GM11168 (cell line): ENCODE results near the gene CACNA1A.
"Not testable (repeated sequence)": the region's sequence is repeated elsewhere in the genome, so short reads cannot be mapped to it uniquely, and the experiment has no call there.

ENCODE experiments used
- in situ Hi-C: fragments of 300-500 bp; cut with MboI; formaldehyde crosslinking; loops from one replicate; pipeline ENCODE4 v1.12.0; 2022; ENCODE audit warnings: low sequenced_read_pairs; ENCODE audit not compliant: unreplicated experiment

CACNA1A gene

DNA sequence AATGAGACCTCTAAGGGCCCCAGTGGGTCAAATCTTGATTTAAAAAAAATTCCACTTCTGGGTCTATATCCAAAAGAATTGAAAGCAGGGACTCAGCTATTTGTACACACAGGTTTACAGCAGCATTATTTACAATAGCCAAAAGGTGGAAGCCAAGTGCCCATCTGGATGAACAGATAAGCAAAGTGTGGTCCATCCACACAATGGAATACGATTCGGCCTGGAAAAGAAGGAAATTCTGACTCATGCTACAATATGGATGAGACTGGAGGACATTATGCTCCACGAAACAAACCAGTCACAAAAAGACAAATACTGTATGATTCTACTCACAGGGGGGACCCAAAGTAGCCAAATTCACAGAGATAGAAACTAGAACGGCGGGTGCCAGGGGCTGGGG, 76.7 kb downstream of the CACNA1A start:
- in situ Hi-C loops = no loop called here

DNA sequence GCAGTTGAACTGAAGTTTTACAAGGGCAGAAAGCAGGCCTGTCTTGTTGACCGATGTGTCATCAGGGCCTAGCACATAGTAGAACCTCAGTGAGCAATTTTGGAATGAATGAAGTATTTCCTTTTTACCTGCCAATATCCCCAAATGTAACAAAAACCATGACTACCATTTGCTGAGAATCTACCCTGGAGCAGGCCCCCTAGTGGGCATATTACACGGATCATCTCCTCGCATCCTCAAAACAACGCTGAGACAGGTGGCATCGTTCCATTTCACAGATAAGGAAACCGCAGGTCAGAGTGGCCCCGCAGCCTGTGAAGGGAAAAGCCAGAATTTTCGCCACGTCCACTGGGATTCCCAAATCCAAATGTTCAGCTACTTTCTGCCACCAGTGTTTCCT, 77.9 kb downstream of the CACNA1A start:
- in situ Hi-C loops = no loop called here

DNA sequence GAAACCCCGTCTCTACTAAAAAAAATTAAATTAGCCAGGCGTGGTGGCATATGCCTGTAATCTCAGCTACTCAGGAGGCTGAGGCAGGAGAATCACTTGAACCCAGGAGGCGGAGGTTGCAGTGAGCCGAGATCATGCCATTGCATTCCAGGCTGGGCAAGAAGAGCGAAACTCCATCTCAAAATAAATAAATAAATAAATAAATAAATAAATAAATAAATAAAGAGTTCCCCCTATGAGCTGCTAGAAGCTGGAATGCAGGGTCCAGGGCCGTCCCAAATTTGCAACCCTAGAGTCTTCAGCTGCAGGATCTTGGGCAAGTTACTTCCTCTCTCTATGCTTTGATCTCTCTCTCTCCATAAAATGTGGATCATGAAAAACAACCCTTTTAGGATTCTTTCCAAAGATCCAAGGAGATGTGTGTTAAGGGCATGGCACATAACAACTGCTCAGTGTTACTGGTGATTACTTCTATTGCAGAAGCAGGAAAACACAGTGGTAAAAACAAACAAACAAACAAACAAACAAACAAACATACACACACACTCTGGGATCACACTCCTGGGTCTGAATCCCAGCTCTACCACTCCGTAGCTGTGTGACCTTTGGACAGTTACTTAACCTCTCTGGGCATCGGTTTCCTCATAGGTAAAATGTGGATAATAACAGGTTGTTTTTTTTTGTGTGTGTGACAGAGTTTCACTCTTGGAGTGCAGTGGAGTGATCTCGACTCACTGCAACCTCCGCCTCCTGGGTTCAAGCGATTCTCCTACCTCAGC, 78.8 kb downstream of the CACNA1A start:
- in situ Hi-C loops = no loop called here

DNA sequence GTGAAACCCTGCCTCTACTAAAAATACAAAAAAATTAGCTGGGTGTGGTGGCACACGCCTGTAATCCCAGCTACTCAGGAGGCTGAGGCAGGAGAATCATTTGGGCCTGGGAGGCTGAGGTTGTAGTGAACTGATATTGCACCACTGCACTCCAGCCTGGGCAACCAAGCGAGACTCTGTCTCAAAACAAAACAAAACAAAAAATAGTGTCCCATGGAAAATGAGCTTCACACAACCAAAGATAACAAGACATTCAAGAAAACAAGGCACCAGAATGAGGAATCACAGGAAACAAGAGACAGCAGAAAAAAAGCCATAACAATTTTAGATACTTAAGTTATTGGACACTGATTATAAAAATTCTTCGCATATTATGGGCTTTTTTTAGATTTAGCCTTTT, 80.4 kb downstream of the CACNA1A start:
- in situ Hi-C loops = not testable (repeated sequence)

DNA sequence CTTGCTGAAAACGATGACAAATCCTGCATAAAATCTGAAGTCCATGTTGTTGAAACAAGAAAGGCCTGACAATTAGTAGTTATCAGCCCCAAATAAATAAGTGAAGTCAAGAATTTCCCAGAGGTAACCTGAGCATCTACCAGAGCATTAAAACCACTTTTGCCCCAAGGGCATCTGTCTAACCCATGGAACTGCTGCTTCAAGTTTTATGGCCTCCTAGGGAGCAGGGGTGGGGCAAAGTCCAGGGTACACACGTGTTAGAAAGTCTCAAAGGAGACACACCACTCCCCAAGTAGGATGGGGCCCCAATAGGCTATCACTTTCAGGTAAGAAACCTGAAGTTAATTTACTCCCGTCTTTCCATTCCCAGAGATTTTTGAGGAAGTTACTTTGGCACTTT, 81.1 kb downstream of the CACNA1A start:
- in situ Hi-C loops = no loop called here

DNA sequence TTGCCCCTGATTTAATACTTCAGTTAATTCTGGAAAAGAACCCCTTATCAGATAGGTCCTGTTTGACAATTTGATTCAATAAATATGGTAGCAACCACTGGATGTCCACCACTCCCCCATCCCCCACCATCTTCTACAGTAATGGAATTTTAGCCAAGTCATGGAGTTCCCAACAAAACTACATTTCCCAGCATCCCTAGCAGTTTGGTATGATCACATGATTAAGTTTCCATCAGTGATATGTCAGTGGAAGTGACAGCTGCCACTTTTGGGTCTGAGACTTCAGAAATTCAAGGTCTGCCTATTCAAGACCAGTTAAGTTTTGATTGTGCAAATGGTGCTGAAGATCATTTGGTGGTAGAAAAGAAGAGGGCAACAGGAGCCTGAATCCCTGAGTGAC, 85.5 kb downstream of the CACNA1A start:
- in situ Hi-C loops = loop anchor here (5.0 kb wide), 1 partner anchor 138 kb away; no protein-coding TSS in a partner anchor

DNA sequence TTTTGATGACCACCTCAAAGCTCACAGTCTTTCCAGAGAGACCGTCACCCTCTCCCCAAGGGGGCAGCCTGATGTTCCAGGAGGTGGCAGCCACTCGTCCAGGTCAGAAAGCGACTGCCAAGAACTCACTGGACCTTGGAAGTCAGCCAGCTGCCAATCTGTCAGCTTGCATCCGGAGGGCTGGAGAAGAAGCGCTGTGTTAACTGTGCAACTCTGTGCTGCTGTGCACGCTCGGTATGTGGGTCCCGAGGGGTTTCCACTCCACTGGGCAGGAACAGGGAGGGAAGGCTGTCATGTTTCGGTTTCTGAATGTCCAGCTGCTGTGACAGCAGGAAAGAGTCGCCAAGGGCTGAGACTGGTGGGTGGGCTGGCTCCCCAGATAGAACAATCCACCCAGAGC, 89.2 kb downstream of the CACNA1A start:
- in situ Hi-C loops = no loop called here

DNA sequence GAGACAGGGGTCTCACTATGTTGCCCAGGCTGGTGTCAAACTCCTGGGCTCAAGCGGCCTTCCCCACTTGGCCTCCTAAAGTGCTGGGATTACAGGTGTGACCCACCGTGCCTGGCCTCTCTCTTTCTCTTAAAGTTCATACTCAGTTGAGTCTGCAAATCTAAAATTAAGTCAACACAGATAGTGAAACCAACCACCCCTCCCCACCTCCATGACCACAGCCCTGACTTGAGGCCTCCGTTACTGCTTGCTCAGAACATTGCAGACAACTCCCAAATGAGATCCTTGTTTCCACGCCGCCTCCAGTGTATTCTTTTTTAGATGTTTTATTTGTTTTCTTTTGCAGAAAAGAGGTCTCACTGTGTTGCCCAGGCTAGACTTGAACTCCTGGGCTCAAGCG, 94.4 kb downstream of the CACNA1A start:
- in situ Hi-C loops = no loop called here

DNA sequence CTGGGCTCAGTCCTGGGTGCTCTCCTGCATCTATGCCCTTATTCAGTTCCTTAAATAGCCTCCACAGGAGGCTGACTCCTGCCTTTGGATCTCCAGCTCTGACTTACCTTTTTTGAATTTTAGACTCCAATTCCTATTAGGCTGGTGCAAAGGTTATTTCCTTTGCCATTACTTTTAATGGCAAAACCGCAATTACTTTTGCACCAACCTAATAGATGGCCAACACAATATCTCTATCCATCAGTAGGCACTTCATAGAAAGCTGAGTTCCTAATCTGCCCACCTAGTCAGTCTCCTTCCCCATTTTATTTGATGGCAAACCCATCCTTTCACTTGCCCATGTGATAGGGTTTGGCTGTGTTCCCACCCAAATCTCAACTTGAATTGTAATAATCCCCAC, 95.3 kb downstream of the CACNA1A start:
- in situ Hi-C loops = no loop called here

DNA sequence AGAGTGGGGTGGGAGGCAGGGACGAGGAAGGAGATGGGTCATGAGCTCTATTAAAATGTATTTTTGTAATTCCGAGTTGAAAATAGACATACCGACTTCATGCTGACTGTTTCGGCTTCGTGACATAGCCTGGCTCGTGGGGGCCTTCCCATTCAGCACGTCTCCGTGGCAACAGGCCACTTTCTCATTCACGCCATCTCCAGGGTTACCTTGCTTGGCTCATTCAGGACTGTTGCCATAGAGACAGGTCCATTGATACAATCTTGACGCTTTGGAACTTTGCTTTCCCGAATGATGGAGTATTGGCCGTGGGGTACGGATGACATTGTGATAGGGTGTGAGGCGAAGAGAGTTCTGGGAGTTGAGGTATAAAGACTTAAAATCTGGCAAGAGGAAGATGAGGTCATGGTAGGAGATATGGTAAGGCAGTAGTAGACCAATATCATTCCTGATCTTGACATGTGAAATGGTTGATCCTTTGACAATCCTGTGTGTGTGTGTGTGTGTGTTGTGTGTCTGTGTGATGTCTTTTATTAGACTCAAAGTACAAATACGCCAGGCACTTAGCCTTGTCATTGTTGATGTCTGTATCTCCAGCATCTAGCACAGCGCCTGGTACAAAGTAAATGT, 97.3 kb downstream of the CACNA1A start:
- in situ Hi-C loops = no loop called here

DNA sequence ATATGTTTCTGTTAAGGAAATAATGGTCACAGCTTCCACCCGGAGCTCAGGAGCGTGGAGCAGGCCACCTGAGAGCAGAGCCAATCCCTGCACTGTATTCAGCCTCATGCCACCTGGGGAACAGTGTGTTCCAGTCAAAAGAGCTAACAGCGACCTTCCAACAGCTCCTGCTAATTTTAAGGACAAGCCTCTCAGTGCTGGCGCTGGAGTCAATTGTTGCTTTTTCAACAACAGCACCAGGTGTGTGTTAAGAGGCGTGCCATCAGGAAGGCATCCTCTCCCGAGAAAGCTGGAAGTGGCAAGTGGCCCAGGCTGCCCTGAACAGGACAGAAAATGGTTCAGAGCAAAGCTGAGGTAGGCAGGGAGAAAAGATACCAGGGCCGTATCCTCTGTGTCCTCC, 102.0 kb downstream of the CACNA1A start:
- in situ Hi-C loops = no loop called here

DNA sequence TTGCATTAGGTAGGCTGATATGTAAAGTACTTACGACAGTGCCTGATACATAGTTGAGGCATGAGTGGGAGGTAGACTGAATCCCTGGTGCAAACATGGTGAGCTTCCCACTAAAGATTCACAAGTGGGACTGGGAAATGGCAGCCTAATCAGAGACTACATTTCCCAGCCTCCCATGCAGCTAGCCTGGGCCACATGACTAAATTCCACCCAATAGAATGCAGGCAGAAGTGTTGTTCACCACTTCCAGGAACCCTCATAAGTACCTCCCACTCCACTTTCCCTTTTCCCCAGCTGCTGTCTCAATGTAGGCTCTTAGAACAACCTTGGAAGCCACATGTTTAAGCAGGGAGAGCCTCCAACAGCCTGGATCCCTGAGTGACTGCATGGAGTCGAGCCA, 104.9 kb downstream of the CACNA1A start:
- in situ Hi-C loops = no loop called here

DNA sequence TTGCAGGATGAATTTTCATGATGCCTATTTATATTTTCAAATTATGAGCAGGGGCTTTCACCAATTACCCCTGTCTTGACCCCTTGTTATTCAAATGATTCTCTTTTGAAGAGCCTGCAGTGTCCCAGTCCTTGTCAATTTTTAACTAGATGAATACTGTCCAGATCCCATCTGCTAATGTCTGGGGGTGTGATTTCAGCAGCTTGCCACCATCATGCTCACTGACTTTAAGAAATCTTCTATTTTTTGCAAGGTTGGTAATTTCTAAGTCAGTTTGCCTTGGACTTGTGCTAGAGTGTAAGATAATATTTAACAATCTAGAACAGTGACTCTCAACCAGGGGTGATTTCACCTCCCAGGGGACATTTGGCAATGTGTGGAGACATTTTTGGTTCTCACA, 106.0 kb downstream of the CACNA1A start:
- in situ Hi-C loops = no loop called here

DNA sequence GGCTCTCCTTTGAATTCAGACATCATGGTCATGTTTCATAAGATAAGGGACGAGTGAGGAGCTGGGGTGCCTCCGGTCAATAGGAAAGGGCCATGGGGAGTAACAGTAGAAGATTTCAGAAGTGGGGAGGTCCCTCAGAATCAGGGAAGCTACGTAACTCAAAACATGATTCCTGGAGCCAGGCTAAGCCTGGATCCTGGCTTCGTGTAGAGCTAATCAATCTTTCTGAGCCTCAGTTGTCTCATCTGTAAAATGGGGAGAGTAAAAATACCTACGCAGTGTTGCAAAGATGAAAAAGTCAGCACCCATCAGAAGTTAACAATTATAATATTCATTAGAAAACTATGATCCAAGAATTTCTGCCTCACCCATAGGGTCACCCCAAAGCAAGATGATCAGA, 106.5 kb downstream of the CACNA1A start:
- in situ Hi-C loops = no loop called here

DNA sequence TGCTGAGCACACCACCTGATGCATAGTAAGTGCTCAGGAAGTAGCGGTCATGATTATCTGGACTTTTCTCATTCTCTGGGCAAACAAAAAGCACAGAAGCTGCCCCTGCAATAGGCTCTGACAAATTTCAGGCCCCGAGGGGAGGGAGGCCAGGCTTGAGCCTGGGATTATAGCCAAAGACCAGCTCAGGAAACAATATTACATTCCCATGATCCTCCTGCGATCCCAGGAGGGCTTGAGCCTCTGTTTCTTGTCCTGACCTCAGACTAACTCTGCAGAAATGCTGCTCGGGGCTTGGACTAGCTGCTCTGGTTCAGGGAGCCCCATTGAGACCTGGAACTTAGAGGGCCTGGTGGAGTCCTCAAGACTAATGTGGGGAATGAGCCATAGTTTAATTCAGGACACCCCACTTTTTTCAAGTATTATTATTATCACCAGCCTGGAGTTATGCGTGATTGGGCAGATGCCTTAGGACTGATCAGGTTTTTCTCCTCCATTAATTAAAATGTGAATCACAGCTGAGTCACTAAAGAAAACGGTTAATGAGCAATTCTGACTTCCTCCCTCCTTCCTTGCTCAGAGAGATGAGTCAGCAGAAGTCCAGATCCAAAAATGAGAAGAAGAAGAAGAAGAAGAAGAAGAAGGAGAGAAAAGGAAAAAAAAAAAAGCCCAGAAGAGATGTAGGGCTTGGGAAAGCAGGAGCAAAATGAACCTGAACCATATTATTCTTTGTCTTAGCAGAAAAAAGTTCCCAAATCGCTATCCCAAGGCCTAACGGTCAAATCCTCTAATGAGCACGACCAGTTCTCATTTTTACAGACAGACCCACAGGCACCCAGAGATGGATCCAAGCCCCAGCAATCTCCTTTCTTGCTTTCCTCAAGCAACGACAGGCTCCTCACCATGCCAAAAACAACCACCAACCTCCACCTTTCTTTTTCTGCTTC, 107.2 kb downstream of the CACNA1A start:
- in situ Hi-C loops = no loop called here

DNA sequence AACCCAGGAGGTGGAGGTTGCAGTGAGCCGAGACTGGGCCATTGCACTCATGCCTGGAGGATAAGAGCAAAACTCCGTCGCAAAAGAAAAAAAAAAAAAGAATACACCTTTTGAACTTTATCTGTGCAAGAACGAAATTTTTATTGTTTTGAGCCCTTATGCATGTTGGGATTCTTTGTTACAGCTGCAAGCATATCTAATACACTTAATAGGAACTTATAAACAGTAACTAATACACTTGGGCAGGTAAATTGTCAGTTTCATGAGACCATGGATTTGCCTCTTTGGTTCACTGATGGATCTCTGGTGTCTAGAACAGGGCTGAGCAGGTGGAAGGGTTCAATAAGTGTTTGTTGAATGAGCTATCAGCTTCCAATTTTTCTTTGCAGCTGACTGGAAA, 108.1 kb downstream of the CACNA1A start:
- in situ Hi-C loops = no loop called here

DNA sequence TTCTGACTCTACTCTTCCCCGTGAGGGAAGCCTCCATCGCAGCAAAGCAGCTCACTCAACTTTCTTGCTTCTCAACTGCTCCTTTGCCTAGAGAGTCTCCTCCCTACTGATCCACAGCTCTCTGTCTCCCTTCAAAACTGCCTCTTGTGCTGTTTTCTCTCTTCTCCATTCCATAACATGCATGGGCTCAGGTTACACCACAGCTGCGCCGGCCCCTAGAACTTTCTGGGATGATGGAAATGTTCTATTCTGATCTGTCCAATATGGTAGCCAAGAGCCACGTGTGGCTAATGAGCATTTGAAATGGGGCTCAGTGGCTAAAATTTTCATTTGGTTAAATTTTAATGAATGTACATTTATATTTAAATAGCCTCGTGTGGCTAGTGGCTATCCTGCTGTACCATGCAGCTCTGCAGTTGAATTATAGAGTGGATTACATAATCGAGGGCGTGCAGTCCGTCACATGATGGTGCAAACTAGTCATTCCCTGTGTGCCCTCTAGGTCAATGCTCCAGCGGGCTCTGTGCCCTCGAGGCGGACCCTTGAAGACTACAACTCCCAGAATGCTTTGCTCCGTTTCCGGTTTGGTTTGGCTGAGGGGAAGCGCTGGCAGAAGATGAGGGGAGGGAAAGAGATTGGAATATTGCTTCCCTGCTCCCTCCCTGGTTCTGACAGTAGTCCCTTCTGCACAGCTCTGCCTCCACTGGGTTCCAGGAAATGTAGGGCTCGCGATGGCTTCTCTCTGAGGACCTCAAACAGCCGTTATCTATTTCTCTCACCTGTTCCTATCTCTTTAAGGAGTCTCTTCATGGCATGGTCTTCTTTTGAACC, 109.8 kb downstream of the CACNA1A start:
- in situ Hi-C loops = no loop called here

DNA sequence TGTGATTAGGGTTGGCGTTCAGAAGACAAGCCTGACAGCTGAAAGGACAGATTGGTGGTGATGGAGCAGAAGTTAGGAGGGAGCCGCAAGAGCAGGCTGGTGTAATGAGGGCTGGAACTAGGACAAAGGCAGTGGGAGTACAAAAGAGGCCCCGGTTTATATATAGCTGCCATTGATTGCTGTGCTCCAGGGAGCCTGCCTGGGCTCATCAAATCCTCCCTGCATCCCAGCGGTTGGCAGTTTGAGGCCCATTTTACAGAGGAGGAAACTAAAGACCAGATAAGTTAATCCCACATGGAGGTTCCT, 123.7 kb downstream of the CACNA1A start:
- in situ Hi-C loops = no loop called here

DNA sequence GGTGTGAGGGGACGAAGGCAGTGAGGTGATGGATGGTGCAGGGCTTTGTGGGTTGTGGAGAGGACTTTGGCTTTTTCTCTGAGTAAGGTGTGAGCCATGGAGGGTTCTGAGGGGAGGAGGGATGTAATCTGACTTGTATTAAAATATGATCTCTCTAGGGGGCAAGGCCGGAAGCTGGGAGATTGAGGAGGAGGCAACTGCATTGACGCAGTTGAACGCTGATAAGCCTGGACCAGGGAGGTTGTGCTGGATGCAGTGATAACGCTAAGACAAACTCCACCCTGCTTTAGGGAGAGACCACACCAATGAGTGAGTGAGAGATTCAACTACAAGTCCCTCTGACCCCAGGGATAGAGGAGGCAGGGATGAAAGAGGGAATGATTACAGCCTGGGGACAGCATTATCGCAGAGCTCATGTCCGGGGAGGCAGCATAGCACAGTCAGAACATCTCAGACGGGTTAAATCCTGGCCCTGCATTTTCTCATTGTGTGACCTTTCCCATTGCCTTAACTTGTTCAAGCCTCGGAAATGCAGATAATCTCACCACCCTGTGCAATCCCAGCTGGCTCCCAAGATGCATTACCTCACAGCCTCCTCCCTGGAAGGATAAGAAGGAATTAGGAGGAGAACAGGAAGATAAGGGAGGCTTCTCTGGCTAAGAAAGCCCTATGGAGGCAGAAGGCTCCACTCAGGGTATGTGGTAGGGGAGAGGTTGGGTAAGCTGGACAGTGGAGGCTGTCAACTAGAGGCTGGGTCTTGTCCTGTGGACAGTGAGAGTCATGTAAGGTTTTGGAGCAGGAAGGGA, 124.2 kb downstream of the CACNA1A start:
- in situ Hi-C loops = no loop called here

DNA sequence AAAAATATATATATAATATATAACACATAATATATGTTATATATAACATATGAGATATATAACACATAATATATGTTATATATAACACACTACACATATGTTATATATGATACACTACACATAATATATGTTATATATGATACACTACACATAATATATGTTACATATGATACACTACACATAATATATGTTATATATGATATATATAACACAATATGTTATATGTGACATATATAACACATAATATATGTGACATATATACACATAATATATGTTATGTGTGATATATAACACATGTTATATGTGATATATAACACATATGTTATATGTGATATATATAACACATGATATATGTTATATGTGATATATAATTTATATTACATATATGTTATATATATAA, 129.7 kb downstream of the CACNA1A start:
- in situ Hi-C loops = no loop called here
